ENCODE measurements around the gene TCP1.

DNA sequence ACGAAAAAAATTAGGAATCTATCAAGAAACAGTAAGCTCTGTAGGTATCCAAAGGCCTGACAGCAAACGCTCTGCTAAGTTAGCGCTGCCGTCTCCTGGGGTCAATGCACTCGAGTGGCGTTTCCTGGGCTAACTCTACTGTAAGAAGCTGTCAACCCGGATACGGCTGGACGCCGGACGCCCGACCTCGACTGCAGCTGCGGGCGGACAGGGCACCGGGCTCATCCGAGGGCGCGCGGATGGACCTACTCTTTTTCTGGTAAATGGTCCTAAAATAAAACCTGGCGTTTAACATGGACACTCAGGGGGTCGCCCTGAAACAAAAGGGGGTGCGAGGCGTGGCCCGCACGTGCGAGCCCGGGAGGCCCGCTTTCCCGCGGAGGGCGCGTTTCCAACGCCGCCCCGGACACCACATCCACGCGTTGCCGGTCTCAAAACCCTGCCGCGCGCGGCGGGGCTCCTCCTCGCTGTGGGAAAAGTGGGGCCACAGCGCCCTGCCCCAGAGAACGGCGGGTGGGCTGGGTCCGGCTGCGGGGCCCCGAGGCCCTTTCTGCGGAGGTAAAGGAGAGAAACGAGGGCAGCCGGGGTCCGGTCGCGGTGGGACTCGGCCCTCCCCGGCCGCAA is 537 bp downstream of the TCP1 start:
- TF ChIP-seq, protein P1, sequence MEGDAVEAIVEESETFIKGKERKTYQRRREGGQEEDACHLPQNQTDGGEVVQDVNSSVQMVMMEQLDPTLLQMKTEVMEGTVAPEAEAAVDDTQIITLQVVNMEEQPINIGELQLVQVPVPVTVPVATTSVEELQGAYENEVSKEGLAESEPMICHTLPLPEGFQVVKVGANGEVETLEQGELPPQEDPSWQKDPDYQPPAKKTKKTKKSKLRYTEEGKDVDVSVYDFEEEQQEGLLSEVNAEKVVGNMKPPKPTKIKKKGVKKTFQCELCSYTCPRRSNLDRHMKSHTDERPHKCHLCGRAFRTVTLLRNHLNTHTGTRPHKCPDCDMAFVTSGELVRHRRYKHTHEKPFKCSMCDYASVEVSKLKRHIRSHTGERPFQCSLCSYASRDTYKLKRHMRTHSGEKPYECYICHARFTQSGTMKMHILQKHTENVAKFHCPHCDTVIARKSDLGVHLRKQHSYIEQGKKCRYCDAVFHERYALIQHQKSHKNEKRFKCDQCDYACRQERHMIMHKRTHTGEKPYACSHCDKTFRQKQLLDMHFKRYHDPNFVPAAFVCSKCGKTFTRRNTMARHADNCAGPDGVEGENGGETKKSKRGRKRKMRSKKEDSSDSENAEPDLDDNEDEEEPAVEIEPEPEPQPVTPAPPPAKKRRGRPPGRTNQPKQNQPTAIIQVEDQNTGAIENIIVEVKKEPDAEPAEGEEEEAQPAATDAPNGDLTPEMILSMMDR (IDR thresholded peaks at IDR 0.05), result no peak
- TF ChIP-seq POLR2A (IDR thresholded peaks at IDR 0.05) (no peak), EP300 (IDR thresholded peaks at IDR 0.05) (no peak)
